ENCODE data around the gene RIPOR2. TPM values are rescaled to one million over a fixed set of nuclear protein-coding genes. Genes with fewer than 3 reads are reported as not detected.

Gene RIPOR2
- total and polyA plus RNA-seq, 10 of the 15 experiments (the other 5 are each of a cell fraction or from before 2014, with no cell fraction given) = 22.2 to 48.2 (median 34.7) TPM

- TF ChIP-seq USF1 (IDR thresholded peaks at IDR 0.05; ENCODE audit: borderline replicate concordance, extremely low read length, insufficient read depth, low read depth, low read length) (no peak), IKZF1 (conservative IDR thresholded peaks at IDR 0.05) (no peak), CBX3 (IDR thresholded peaks at IDR 0.05; ENCODE audit: borderline replicate concordance, low read depth) (no peak), MAX (IDR thresholded peaks at IDR 0.05; ENCODE audit: low read depth, low read length) (no peak), KLF5 (IDR thresholded peaks at IDR 0.05; ENCODE audit: partially characterized antibody) (no peak), BCL11A (IDR thresholded peaks at IDR 0.05; ENCODE audit: low read depth, low read length) (no peak), E2F8 (IDR thresholded peaks at IDR 0.05; ENCODE audit: low read depth, partially characterized antibody) (peak; percentile 31)
- intact Hi-C loops (cut with micrococcal nuclease; ENCODE audit: unreplicated experiment) = loop anchor here (1.0 to 5.0 kb wide), 5 partner anchors 56 to 214 kb away; no protein-coding TSS in a partner anchor
- ChIA-PET CTCF (interaction anchor here (0.6 to 13.6 kb wide), 40 partner anchors 9 to 283 kb away, joined by 3 to 314 read pairs (median 5); partner anchors contain the start of gene RIPOR2), SMC1A (ENCODE audit: uncharacterized antibody, unreplicated experiment) (interaction anchor here (0.7 to 10.7 kb wide), 35 partner anchors 10 to 237 kb away, joined by 3 to 243 read pairs (median 4); partner anchors contain the start of gene RIPOR2), RAD21 (ENCODE audit: unreplicated experiment) (interaction anchor here (0.9 to 9.3 kb wide), 24 partner anchors 10 to 215 kb away, joined by 3 to 160 read pairs (median 5); no protein-coding TSS in a partner anchor), POLR2A (interaction anchor here (0.6 to 1.3 kb wide), 5 partner anchors 54 to 162 kb away, joined by 3 to 7 read pairs (median 4); no protein-coding TSS in a partner anchor)
- H3K36me3 ChIP-seq (ENCODE audit: control insufficient read depth in 2 of 2, insufficient read depth in 2 of 2, low read length in 1 of 2) = peaks cover 4 to 32% of the 10 kb centered on the region in 2 experiments
- no peak overlapping the region for H2AFZ ChIP-seq (ENCODE audit: control insufficient read depth, low read depth, low read length)
- H3K4me3 ChIP-seq = no peak overlapping the region
- BruUV-seq (replicated peaks) = no TSS peak
- H4K20me1 ChIP-seq (ENCODE audit: control insufficient read depth, insufficient read depth) = no peaks in the 10 kb centered on the region
- H3K9me3 ChIP-seq (replicated peaks; ENCODE audit: control insufficient read depth, insufficient read depth, low read length) = no peaks in the 10 kb centered on the region
- 24% methylated on average over 5 of the region's 5 CpGs for WGBS (ENCODE audit: insufficient coverage, insufficient replicate concordance, low lambda C conversion rate, missing lambda C conversion rate)
- in situ Hi-C loops (cut with MboI) = loop anchor here (5.0 kb wide), 2 partner anchors 161 to 221 kb away; no protein-coding TSS in a partner anchor
- H3K9ac ChIP-seq (ENCODE audit: control insufficient read depth, insufficient read depth, low read length) = no peak overlapping the region
- H3K79me2 ChIP-seq (ENCODE audit: control insufficient read depth, insufficient read depth, low read length) = no peaks in the 10 kb centered on the region
- no peak for DNase-seq (ENCODE audit: low read depth, low spot score)
- H3K27ac ChIP-seq (ENCODE audit: control insufficient read depth, insufficient read depth) = no peak overlapping the region
- ATAC-seq = no peak
- no peak overlapping the region for H3K4me2 ChIP-seq (ENCODE audit: control insufficient read depth, insufficient read depth)
- no peaks in the 10 kb centered on the region for H3K27me3 ChIP-seq (replicated peaks in 1 of 2; ENCODE audit: control insufficient read depth in 2 of 2, insufficient read depth in 2 of 2, low read length in 1 of 2)
- no peak for FAIRE-seq
- H3K4me1 ChIP-seq (ENCODE audit: control insufficient read depth, insufficient read depth, low read length) = peaks cover 32% of the 10 kb centered on the region
Observed at GRCh38 chr6:24856246-24856599, 79.5 kb downstream of the RIPOR2 start.
